ENCODE results near the gene ELOVL1.

ELOVL1 gene

GRCh38 chr1:43316738-43317520 lies 50.9 kb downstream of the ELOVL1 start:
- TF ChIP-seq CTCF (IDR thresholded peaks at IDR 0.05; ENCODE audit: extremely low read depth, missing control alignments) = no peak
- DNase-seq (ENCODE audit: low spot score) = no peak

GRCh38 chr1:43315963-43316737 lies 51.7 kb downstream of the ELOVL1 start:
- no peak for DNase-seq (ENCODE audit: low spot score)
- no peak for TF ChIP-seq CTCF (IDR thresholded peaks at IDR 0.05; ENCODE audit: extremely low read depth, missing control alignments)

- no peak for DNase-seq (ENCODE audit: low spot score)
- no peak for TF ChIP-seq CTCF (IDR thresholded peaks at IDR 0.05; ENCODE audit: extremely low read depth, missing control alignments)
Observed at GRCh38 chr1:43315481-43315880, 52.3 kb downstream of the ELOVL1 start.

GRCh38 chr1:43314233-43314632 lies 53.6 kb downstream of the ELOVL1 start:
- TF ChIP-seq CTCF (IDR thresholded peaks at IDR 0.05; ENCODE audit: extremely low read depth, missing control alignments) = no peak
- DNase-seq (ENCODE audit: low spot score) = no peak

- TF ChIP-seq CTCF (IDR thresholded peaks at IDR 0.05; ENCODE audit: extremely low read depth, missing control alignments) = no peak
- no peak for DNase-seq (ENCODE audit: low spot score)
Observed at GRCh38 chr1:43313771-43314170, 54.0 kb downstream of the ELOVL1 start.
